Vagina (tissue), 2 donors: Measurements from ENCODE around the gene TEK. TPM values are rescaled to one million over a fixed set of nuclear protein-coding genes. Genes with fewer than 3 reads are reported as not detected.

Experiments
- DNase-seq, 2 donors: peaks; one replicate each; pipeline ENCODE4 v3.0.0-alpha.2; 2017; ENCODE audit errors: extremely low spot score in 2 of 2
- H3K27ac ChIP-seq: fragments of 200-600 bp; sonication (generic); one replicate; pipeline ENCODE4 v1.5.1; 2019
- H3K27me3 ChIP-seq: fragments of 200-600 bp; sonication (generic); one replicate; pipeline ENCODE4 v1.5.1; 2019
- H3K36me3 ChIP-seq, 2 donors: fragments of 200-600 bp; sonication (generic); one replicate each; pipeline ENCODE4 v1.5.1; 2017 to 2019
- H3K4me1 ChIP-seq: fragments of 200-600 bp; sonication (generic); one replicate; pipeline ENCODE4 v1.5.1; 2019
- H3K4me3 ChIP-seq, 2 donors: fragments of 200-600 bp; sonication (generic); 1 replicate in 1 of 2; 2 replicates in 1 of 2; pipeline ENCODE4 v1.5.1; 2016 to 2019
- H3K9me3 ChIP-seq: fragments of 200-600 bp; sonication (generic); one replicate; pipeline ENCODE4 v1.5.1; 2019
- POLR2A ChIP-seq, 2 donors: fragments of 450-650 bp; IDR thresholded peaks; one replicate each; pipeline ENCODE4 v1.6.1; 2017; ENCODE audit warnings: antibody characterized with exemption in 2 of 2, mild to moderate bottlenecking in 2 of 2, moderate library complexity in 2 of 2
- POLR2AphosphoS5 ChIP-seq, 2 donors: sonication (generic); formaldehyde crosslinking; IDR thresholded peaks; one replicate each; pipeline ENCODE4 v1.9.0; 2017; ENCODE audit warnings: antibody characterized with exemption in 2 of 2, mild to moderate bottlenecking in 2 of 2, low read depth in 1 of 2; ENCODE audit not compliant: insufficient read depth in 1 of 2
- intact Hi-C: fragments of 100-400 bp; cut with DNase I; formaldehyde crosslinking; loops from one replicate; pipeline ENCODE4 v1.15.1; 2023
- total RNA-seq: library from RNA; depleted of rRNA; stranded (reverse); fragments of >200 nt; gene quantifications from one replicate; pipeline ENCODE4 v1.2.3, GENCODE V29; 2016
- TF ChIP-seq, protein P1 (sequence below), 3 experiments: fragments of 450-650 bp in 2 of 3; fragments of 200-600 bp in 1 of 3; sonication (generic) in 1 of 3; IDR thresholded peaks; one replicate each; pipeline ENCODE4 v1.5.1; 2017 to 2019; ENCODE audit warnings: antibody characterized with exemption in 3 of 3, mild to moderate bottlenecking in 2 of 3, moderate library complexity in 2 of 3

TEK gene
- total RNA-seq, 1 donor from 2014 or later = 12.5 TPM

DNA sequence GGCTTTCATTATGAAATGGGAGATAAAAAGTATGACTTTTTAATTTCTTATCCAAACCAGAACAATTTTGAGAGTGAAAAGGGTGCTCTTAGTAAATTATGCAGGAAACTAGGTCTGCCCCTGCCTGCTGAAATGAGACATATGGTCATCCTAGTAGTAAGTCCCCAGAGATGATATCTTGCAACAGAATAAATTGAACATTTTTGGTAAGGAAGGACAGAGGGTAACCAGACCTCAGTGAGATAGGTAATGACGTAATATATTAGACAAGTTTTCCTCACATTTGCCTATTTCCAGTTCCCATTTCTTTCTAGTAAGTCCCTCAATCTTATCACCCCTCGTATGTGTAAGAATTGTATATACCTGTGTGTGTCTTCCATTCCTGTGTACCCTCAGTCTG, 96.2 kb downstream of the TEK start:
- Histone ChIP-seq H3K4me1 (no peaks in the 10 kb centered on the region), H3K4me3 (no peak overlapping the region), H3K27me3 (no peaks in the 10 kb centered on the region), H3K9me3 (no peaks in the 10 kb centered on the region), H3K27ac (no peak overlapping the region), H3K36me3 (no peaks in the 10 kb centered on the region)
- no peak for TF ChIP-seq POLR2AphosphoS5 (IDR thresholded peaks at IDR 0.05; ENCODE audit: insufficient read depth in 1 of 2, low read depth in 1 of 2)
- TF ChIP-seq POLR2A (IDR thresholded peaks at IDR 0.05) = no peak
- TF ChIP-seq, protein P1, sequence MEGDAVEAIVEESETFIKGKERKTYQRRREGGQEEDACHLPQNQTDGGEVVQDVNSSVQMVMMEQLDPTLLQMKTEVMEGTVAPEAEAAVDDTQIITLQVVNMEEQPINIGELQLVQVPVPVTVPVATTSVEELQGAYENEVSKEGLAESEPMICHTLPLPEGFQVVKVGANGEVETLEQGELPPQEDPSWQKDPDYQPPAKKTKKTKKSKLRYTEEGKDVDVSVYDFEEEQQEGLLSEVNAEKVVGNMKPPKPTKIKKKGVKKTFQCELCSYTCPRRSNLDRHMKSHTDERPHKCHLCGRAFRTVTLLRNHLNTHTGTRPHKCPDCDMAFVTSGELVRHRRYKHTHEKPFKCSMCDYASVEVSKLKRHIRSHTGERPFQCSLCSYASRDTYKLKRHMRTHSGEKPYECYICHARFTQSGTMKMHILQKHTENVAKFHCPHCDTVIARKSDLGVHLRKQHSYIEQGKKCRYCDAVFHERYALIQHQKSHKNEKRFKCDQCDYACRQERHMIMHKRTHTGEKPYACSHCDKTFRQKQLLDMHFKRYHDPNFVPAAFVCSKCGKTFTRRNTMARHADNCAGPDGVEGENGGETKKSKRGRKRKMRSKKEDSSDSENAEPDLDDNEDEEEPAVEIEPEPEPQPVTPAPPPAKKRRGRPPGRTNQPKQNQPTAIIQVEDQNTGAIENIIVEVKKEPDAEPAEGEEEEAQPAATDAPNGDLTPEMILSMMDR (IDR thresholded peaks at IDR 0.05) = no peak
- intact Hi-C loops = no loop called here
- no peak for DNase-seq

DNA sequence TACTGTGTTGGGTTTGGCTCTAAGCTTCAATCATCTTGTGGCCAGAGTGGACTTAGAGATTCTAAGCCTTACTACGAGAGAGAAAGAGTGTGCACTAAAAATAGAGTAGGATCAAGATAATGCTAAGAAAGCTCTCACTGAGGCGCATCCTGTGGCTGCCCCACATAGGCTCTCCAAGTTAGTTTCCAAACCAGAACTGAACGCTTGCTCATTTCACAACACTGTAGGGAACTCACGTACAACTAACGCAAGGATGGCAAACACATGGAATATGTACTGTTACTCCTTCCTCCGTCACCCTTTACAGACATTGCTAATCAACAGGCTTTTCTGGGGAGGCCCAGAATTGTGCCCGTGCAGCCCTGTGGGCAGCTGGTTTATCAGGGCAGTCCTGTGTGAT, 97.0 kb downstream of the TEK start:
- H3K9me3 ChIP-seq = no peaks in the 10 kb centered on the region
- TF ChIP-seq POLR2A (IDR thresholded peaks at IDR 0.05) = no peak
- TF ChIP-seq, protein P1 (IDR thresholded peaks at IDR 0.05) = no peak
- no peak for TF ChIP-seq POLR2AphosphoS5 (IDR thresholded peaks at IDR 0.05; ENCODE audit: insufficient read depth in 1 of 2, low read depth in 1 of 2)
- H3K4me3 ChIP-seq = no peak overlapping the region
- DNase-seq = no peak
- H3K27me3 ChIP-seq = no peaks in the 10 kb centered on the region
- no peaks in the 10 kb centered on the region for H3K36me3 ChIP-seq
- intact Hi-C loops = no loop called here
- H3K4me1 ChIP-seq = no peaks in the 10 kb centered on the region
- no peak overlapping the region for H3K27ac ChIP-seq

DNA sequence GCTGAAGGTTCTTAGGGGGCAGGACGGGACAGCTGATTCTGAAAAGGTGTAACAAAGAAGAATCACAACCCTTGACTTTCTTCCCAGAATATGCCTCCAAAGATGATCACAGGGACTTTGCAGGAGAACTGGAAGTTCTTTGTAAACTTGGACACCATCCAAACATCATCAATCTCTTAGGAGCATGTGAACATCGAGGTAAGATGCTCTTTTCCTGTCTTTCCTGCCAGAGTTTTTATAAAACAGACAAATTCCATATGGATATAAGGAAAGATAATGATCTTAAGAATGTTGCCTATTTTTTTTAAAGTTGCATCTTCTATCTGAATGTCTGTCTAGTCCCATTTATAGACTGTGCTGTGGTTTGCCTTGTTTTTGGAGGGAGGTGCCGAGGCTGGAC, 100.0 kb downstream of the TEK start:
- no peaks in the 10 kb centered on the region for H3K4me1 ChIP-seq
- no peaks in the 10 kb centered on the region for H3K36me3 ChIP-seq
- no peaks in the 10 kb centered on the region for H3K9me3 ChIP-seq
- DNase-seq = no peak
- no peak overlapping the region for H3K27ac ChIP-seq
- no peaks in the 10 kb centered on the region for H3K27me3 ChIP-seq
- intact Hi-C loops = no loop called here
- H3K4me3 ChIP-seq = no peak overlapping the region
- TF ChIP-seq, protein P1 (IDR thresholded peaks at IDR 0.05) = no peak
- TF ChIP-seq POLR2AphosphoS5 (IDR thresholded peaks at IDR 0.05; ENCODE audit: insufficient read depth in 1 of 2, low read depth in 1 of 2) = no peak
- TF ChIP-seq POLR2A (IDR thresholded peaks at IDR 0.05) = no peak

DNA sequence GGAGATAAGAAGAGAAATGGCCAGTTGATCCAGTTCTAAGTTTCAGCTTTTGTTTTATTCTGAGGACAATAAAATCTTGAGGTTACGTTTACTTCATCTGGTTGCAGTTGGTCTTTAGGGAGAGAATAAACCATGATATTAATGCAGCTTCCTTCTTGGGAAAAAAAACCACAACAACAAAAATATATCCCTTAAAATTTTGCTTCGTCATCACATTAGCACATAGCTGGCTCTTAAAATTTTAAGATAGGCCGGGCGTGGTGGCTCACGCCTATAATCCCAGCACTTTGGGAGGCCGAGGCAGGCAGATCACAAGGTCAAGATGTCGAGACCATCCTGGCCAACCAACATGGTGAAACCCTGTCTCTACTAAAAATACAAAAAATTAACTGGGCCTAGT, 101.6 kb downstream of the TEK start:
- H3K36me3 ChIP-seq = no peaks in the 10 kb centered on the region
- intact Hi-C loops = no loop called here
- no peak overlapping the region for H3K27ac ChIP-seq
- no peaks in the 10 kb centered on the region for H3K4me1 ChIP-seq
- no peaks in the 10 kb centered on the region for H3K27me3 ChIP-seq
- TF ChIP-seq POLR2A (IDR thresholded peaks at IDR 0.05) = no peak
- no peaks in the 10 kb centered on the region for H3K9me3 ChIP-seq
- DNase-seq = no peak
- H3K4me3 ChIP-seq = no peak overlapping the region

DNA sequence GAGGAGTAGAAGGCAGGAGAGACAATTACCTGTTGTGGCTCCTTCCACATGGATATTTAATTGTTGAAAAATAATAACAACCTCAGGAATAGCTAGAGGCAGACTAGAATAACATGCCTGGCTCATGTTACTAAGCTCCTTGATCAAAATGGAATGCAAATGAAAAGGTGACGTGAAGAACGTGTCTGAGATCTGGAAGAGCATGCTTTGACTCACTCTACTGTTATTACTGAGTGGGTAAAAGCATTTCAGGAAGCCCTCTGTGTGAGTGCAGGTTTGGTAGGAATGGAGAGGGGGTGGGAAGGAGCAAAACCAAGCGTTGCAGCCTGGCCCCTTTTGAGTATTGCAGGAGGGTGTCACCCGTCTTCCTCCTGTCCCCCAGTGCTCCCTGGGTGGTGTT, 103.2 kb downstream of the TEK start:
- no peak for DNase-seq
- intact Hi-C loops = no loop called here
- H3K36me3 ChIP-seq = no peaks in the 10 kb centered on the region
- H3K9me3 ChIP-seq = no peaks in the 10 kb centered on the region
- TF ChIP-seq POLR2AphosphoS5 (IDR thresholded peaks at IDR 0.05; ENCODE audit: insufficient read depth in 1 of 2, low read depth in 1 of 2) (no peak), POLR2A (IDR thresholded peaks at IDR 0.05) (no peak)
- TF ChIP-seq, protein P1 (IDR thresholded peaks at IDR 0.05) = no peak
- H3K4me3 ChIP-seq = no peak overlapping the region
- H3K27ac ChIP-seq = no peak overlapping the region
- H3K27me3 ChIP-seq = no peaks in the 10 kb centered on the region
- no peaks in the 10 kb centered on the region for H3K4me1 ChIP-seq

DNA sequence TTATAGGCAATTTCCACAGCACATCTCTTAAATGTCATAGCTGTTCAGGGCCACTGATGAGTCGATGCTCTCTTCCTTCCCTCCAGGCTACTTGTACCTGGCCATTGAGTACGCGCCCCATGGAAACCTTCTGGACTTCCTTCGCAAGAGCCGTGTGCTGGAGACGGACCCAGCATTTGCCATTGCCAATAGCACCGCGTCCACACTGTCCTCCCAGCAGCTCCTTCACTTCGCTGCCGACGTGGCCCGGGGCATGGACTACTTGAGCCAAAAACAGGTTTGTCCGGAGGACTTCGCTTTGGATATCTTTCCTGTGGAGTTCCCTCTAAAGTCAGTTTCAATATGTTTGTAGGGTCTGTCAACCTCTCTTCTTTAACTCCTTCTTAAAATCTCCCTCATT, 103.6 kb downstream of the TEK start:
- Histone ChIP-seq H3K4me3 (no peak overlapping the region), H3K4me1 (no peaks in the 10 kb centered on the region), H3K9me3 (no peaks in the 10 kb centered on the region), H3K27ac (no peak overlapping the region), H3K27me3 (no peaks in the 10 kb centered on the region), H3K36me3 (no peaks in the 10 kb centered on the region)
- no peak for DNase-seq
- TF ChIP-seq POLR2AphosphoS5 (IDR thresholded peaks at IDR 0.05; ENCODE audit: insufficient read depth in 1 of 2, low read depth in 1 of 2) (no peak), POLR2A (IDR thresholded peaks at IDR 0.05) (no peak)
- TF ChIP-seq, protein P1 (IDR thresholded peaks at IDR 0.05) = no peak
- intact Hi-C loops = no loop called here
